Measurements from ENCODE around the gene SF3A1.
"Not testable (repeated sequence)": the region's sequence is repeated elsewhere in the genome, so short reads cannot be mapped to it uniquely, and the experiment has no call there.

The SF3A1 gene

DNA sequence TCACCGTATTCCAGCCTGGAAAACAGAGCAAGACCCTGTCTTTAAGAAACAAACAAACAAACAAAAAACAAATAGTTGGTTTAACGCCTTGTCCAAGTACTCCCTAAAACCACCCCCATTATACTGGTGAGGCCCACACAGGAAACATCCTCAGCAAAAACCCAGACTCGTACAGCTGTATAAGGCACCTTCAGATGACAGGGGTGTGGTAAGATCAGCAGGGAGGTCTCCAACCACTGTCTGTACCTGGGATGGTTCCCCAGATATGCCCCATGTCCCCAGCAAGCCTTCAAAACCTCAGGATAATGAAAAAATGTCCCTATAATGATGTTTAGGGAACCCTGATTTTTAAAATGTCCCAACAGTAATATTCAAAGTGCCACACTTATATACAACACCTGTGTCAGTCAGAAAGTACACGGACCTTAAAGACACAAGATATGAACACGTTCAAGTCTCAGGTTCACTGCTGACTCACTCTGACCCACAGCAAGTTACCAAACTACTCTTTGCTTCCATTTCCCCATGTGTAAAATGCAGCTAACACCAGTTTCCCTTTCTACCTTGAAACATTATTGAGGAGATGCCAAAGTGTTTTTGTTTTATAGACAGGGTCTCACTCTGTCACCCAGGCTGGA lies 9.3 kb downstream of the SF3A1 start:
- no peak for DNase-seq

DNA sequence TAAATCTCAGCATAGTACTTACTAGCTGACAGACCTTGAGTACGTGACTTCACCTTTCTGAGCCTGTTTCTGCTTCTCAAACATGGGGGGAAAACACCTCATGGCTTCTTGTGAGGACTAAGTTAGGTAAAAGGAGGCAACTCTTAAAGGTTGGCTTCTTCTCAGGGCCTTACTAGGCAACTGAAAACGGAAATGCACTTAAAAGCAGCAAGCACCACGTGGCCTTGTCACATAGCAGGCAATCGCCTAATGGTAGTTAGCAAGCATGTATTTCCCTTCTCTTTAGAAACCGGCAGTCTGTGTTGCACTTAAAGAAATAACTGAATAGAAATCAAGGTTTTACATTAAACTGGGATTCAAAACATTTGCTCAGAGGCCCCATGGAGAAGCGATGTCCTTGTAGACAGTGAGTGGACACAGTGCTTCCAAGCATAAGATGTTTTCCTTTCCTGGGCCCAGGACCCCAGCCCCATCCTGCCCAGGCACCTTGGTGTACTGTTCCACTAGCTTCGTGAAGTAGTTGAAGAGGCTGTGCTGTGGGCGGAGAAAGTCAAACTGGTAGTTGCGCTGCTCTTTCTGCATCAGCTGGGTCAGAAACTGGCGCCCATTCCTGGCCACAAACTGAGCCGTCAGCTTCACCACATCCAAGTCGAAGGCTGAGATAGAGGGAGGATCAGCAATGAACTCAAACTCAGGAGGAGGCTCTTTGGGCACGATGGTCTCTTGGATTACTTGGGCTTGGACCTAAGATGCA lies 12.1 kb downstream of the SF3A1 start:
- DNase-seq, result no peak

DNA sequence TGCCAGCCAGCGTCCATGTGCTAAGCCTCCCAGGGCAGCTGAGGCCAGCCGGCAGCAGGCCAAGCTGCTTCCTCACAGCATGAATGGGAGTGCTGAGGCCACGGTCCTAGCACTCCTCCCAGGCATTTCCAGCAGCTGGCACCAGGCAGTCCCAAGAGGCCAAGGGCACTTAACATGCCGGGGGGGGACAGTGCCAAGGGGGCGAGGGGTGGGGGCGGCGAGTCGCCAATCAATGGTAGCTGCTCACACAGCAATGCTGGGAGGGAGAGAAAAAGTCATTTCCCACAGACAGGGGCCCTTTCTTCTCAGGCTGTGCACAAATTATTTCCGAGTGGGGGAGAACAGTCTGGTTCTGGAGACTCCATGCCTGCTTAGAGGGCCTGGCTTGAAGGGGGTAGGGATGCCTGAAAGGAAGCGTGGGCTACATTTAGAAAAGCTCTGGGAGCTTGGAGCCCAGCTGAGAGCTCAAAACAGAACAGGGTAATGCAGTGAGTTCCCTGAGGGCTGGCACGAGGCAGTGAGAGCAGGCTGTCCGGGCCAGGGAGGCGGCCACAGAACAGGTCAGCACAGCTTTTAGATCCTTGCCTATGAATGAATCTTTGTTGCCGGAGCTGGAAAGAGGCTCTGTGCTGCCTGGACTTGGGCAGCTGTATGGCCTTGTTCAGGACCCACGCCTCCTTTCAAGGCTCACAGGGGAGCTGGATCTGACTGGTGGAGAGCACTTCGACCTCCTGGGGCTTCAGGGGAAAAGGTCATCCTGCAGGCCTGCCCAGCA lies 15.6 kb downstream of the SF3A1 start:
- no peak for DNase-seq

DNA sequence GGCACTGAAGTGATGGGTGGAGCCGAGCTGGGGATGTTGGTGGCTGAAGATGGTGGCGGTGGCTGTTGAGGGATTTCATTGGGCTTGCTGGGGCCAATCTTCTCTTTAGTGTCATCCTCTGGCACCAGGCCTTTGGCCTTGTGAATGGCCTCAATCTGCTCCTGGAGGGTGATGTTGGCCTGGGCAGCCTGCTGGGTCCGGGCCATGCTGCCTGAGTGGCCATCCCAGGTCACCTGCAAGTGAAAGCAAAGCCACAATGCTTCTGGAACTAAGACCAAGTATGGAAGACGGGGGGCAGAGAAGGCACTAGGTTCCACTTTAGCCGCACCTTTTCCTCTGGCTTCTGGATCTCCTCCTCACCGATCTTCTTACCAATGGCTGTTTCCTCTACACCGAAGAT lies 17.9 kb downstream of the SF3A1 start:
- DNase-seq, result no peak

DNA sequence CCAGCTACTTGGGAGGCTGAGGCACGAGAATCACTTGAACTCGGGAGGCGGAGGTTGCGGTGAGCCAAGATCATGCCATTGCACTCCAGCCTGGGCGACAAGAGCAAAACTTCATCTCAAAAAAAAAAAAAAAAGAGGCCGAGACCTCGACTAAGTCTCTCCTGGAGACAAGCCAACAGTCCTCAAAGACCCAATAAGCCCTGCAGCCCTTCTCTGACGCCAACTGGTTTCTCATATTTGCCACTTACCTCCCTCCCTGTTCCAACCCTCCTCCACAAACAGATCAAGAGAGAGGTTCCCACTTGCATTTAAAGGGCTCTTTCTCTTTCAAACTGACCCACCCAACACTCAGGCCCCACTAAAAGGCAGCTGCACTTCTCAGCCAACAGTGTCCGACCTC lies 18.4 kb downstream of the SF3A1 start:
- DNase-seq, result not testable (repeated sequence)

DNA sequence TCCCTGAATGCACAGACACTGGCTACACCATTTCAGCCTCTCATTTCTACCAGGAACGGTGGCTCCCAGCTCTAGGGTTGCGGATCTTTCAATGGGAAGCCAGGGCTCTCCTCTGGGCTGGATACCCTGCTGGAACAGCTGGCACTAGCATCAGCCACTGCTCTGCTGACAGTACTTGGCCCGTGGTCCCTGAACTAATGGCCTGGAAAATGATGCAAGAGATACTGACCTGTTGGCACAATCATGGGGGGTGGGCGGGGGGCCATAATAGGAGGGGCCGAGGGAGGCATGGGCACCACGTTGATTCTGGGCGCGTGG lies 19.3 kb downstream of the SF3A1 start:
- no peak for DNase-seq

DNA sequence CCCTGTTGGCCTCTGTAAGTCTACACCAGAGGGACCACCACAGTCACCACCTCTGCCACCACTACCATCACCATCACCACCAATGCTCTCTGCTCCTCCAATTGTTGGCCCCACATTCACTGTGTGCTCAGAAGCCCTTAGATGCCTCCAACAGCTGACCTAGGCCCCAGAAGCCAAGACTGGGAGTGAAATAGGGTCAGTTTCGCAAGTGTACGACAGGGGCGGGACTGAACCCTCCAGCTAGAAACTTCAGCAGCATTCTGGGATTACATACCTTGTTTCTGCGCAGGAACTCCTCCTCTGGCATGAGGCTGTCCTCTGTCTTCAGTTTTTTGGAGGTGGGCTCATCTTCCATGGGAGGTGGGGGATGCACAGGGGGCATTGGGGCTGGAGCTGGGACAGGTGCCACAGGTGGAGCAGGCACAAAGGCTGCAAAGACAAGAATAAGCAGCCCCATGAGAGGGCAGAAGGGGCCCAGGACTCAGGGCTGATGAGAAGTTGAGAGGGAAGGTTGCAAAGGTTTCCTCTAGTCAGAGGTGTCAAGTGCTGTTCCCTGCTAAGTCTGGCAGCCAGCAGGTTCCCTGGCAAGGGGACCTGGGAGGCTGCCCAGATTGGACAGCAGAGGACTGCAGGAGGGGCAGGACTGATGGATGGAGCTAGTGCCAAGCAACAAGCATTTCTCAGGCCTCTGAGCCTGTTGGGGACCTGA lies 19.8 kb downstream of the SF3A1 start:
- no peak for DNase-seq

DNA sequence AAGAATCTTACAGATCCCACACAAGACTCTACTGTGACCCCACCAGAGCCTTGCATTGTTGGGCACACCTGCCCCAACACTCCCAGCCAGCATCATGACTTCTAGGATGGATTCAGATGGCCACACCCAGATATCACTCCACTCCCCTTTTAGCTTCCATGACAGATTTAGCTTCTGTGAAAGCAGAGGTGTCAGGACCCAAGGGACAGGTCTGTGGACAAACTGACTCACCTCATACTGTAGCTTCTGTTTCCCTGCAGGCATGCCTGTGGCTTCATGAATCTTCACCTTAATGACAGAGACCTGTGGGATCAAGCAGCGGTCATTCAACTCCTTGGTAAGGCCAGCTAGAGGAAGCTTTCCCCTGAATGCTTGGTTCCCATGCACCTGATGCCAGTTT lies 21.5 kb downstream of the SF3A1 start:
- no peak for DNase-seq

DNA sequence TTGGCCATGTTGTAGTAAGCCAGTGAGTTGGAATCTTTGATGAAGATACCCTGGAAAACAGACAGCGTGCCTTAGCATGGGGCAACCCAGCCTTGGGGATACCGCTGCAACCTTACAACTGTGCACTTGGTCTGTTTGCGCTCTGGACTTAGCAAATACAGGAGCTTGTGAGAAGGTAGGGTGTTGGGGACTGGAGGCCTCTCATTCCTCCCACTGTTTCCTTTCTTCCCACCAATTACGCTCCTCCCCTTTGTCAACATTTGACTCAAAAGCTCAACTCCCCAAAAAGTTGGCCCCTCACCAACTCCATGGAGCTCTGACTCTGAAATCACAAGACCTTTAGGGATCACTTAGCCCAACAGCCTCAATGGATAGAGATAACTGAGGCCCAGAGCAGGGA lies 22.0 kb downstream of the SF3A1 start:
- no peak for DNase-seq

DNA sequence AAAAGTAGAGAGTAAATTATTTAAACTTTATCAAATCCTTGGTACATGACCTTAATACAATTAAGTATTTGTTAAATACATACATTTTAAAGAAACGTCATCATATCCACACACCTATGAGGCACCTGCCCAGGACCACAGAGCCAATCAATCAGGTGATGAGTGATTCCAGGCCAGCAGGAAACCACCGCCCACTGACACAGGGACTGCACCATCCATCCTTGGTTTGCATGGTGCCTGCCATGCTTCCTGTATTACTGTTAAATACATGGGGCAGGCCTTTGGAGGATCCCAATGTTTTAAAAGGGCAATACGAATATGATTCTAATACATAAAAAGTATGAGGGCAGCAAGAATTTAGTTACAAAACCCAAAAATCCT lies 23.0 kb downstream of the SF3A1 start:
- no peak for DNase-seq

DNA sequence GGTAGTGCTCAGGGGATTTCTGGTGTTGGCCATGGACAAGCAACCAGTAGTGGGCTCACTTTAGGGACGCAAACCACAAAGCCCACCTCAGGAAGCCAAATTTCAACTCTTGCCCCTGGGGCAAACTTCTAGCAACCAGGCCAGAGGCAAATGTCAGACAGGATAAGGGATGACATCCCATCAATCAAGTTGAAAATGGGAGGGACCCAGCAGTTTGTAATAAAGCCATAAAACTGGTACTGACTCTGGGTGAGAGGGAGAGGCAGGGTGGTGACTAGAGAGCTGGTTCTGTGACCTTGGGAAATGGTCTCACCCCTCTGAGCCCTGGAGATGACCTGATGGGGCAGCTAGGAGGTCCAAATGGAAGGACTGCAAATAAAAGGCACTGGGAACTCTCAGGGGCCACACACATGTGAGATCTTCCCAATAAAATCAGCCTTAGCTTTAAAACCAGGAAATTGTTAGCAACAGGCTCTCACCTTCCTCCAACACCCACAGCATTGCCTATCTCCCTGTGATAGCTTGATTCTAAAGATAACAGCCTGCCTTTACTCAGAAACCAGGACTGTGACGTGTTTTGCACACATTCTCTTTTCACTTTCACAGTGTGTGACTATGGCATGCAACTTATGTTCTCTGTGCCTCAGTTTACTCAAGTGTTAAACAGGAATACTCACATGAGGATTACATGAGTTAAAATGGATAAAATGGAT lies 23.5 kb downstream of the SF3A1 start:
- DNase-seq, result no peak

DNA sequence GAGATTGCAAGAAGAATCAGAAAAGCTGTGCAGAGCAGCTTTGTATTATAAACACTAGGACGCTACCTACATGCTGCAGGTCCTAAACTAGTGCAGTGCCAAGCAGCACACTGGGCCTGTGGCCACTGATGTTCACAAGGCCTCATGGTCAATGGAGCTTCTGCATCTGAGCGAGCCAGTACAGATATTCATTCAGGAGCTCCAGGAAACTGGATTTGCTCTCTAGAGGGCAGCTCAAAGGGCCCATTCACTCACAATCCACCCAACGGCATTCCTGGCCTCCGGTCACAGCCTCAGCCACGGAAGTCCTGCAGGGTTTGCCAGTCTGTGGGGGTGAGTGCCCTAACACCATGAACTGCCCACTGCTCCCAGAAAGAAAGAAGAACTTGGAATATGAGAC lies 24.1 kb downstream of the SF3A1 start:
- no peak for DNase-seq

DNA sequence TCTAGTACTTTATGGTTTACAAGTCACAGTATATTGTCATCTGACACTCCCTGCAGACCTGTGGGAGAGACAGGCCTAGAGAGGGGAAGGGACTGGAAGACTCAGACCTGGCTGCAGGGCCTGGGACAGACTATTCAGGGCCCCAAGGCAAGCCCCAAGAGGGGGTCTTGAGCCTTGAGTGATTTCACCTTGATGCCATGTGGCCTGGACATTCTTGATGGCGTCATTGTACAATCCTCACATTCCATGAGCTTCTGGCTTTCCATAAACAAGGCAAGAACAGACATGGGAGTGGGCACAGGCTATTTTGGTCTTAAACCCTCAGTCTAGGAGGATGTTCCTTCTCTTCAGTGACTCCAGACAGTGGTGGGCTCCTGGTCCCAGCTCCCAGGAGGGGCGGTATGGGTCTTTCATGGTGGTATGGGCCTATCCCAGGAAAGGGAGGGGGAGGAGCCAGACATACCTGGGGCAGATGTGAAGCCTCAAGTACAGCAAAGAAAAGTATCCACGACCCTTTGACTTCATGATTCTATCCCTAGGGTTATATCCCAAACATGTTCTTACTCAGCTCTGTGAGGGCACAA lies 28.1 kb downstream of the SF3A1 start:
- DNase-seq, result no peak

DNA sequence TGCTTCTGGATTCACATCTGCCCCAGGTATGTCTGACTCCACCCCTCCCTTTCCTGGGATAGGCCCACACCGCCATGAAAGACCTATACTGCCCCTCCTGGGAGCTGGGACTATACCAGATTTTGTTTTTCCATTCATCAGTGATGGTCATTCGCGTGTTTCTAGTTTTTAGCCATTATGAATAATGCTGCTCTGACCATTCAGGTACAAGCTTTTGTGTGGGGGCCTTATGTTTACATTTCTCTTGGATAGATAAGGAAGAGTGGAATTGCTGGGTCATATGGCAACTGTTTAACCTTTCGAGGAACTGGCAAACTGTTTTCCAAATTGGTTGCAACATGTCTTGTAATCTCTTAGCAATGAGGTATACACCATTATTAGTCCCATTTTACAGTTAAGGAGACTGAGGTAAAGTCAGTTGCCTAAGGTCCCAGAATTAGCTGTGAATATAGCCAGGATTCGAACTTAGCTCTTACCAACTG lies 28.8 kb downstream of the SF3A1 start:
- no peak for DNase-seq

DNA sequence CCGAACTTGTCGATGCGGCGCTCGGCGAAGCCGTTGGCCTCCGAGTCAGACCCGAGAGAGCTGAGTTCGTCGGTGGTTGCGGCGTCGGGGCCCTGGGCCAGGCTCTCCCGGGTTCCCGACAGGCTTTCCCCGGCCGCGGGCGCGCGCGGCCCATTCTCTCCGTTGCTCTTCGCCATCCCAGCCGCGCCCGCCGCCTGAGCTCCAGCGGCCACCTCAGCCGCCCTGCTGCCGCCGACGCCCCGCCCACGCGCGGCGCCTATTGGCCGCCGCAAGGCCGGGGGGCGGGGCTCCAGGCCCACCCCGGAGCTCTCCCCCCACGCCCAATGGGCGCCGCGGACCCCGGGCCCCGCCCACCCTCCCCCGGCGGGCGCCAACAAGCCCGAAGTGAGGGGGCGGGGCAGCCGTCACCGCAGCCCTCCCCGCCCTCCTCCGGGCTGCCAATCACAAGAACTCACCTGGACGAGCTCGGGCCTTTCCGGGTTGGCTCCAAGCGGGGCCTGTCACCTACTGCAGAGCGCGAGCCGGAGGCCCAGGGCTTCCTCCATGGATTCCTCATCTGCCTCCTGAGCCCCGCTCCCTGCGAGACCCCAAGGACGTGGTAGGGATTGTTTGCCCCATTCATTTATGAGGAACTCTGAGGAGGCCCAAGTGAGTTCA lies 29.9 kb downstream of the SF3A1 start, which contains the start of gene TBC1D10A:
Gene TBC1D10A, minus strand, starts transcription at position 236 of the 657 bp plus-strand sequence. Its CDS starts 60 bp downstream, at position 176.
- DNase-seq, result peak; percentile 40 to 79

DNA sequence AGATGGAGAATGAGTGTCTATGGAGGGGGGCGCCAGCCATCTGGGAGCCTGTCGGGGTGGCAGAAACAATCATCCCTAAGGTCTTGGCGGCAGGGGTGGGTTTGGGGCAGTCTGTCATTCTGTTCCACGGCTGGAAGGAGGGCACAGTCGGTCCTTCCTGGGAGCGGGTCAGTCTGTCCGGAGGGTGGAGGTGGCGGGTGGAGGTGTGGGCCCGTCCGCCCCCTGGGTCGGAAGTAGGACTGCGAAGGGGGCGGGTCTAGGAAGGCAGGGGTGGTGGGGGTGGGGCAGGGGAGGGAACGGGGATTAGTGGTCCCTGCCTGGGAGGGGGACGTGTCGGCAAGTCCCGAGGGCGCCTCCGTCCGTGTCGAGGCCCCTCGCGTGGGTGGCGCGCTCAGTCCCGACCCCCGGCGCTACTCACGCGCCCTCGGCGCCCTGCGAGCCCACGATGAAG lies 30.4 kb downstream of the SF3A1 start:
- DNase-seq, result peak in 1 of 2 experiments; percentile 37

DNA sequence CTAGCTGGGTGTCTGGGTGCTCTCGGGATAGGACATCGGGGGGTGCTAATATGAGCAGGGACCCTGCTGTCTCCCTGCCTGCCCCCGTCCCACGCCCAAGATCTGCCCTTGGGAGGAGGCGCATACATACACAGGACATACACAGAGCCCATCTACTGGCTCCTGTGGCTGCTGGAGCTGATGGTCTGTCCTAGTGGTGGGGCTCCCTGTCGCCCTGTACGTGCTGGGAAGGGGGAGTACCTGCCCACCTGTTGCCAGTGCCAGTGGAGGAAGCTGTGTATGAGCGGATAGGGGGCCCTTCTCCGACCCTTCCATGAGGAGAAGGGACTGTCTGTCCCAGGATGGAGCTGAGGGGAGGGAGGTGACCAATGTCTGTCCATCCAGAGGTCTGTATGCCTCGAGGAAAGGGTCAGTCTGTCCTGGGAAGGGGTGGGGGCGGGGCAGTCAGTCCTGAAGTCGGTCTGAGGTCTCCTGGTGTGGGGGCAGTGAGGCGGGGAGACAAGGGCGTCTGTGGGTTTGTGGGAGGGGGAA lies 30.9 kb downstream of the SF3A1 start:
- no peak for DNase-seq

DNA sequence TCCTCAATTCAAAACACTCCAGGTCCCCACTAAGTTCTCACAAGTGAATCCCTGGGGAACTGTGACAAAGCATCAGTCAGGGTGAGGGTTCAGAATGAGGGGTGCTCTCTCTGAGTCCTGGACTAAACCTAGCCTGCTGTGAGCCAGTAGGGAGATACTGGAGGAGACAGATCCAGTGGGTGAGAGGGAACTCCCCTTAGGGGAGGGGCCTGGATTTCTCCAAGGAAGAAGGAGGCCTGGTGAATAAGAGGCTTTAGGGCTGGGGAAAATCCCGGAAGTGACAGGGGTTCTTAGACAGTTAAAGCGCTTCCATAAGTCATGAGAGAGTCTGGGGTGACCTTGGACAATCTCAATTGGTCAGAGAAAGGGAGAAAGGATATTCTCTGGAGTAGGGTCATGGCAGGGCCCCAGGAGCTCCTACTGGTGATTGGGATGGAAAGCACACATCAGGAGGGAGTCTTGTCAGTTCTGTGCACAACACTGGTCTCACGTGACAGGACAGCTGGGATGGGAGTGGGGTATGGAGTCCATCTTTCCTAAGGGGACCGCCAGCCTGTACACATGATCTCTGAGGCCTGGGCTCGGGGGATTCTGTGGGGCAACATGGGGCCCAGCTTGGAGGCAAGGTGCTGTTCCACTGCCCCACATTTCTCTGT lies 31.5 kb downstream of the SF3A1 start:
- peak; percentile 11 to 59 for DNase-seq

DNA sequence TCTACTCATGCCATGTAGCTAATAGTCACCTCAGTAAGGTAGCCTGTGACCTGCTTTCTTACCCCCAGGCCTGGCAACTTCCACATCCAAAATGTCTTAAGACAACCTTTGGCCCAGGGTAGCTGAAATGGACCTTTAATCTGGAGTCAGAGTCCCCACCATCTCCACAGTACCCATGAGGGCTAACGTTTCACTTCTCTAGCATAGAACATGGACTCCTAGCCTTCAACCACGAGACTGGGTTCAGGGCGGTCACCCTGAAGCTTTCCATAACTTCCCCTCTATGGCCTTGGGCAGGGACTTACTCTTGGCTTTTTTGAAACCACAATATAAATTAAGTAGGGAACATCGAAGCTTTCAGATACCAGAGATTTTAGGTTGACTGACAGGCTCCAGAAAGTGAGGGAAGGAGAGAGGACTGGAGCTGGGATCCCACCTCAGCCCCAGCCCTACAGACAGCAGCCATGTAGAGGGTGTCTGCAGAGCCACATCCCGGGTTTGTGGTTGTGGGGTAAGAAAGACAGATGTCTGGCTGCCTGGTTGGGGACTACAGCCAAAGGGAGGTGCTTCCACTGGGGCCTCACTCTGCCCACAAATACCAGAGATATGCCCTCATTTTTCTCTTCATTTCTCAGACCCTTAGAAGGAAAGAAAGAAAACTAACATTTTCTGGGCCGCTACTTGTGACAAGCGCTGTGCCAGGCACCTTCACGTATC lies 32.5 kb downstream of the SF3A1 start:
- DNase-seq, result no peak

DNA sequence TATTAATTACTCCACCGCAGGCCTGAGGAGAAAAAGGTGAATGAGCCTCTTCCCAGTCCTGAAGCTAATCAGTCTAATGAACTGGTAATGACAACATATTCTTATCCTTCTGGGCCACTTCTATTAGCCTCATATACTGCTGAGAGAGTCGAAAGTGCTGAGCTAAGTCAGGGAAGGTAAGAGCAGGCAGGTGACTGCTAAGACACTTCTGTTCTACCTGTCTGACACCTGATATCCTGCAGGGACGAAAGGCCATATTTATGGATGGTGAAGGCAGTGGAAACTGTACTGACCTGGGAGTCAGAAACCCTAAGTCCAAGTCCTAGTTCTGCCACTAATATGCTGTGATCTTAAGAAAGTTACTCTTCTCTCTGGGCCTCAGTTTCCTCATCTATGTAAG lies 33.4 kb downstream of the SF3A1 start:
- no peak for DNase-seq
